ENCODE data around the gene TM4SF5. TPM values are rescaled to one million over a fixed set of nuclear protein-coding genes. Genes with fewer than 3 reads are reported as not detected.

TM4SF5 gene
- total RNA-seq, 1 experiment from 2014 or later: not detected

- TF ChIP-seq, protein P1, sequence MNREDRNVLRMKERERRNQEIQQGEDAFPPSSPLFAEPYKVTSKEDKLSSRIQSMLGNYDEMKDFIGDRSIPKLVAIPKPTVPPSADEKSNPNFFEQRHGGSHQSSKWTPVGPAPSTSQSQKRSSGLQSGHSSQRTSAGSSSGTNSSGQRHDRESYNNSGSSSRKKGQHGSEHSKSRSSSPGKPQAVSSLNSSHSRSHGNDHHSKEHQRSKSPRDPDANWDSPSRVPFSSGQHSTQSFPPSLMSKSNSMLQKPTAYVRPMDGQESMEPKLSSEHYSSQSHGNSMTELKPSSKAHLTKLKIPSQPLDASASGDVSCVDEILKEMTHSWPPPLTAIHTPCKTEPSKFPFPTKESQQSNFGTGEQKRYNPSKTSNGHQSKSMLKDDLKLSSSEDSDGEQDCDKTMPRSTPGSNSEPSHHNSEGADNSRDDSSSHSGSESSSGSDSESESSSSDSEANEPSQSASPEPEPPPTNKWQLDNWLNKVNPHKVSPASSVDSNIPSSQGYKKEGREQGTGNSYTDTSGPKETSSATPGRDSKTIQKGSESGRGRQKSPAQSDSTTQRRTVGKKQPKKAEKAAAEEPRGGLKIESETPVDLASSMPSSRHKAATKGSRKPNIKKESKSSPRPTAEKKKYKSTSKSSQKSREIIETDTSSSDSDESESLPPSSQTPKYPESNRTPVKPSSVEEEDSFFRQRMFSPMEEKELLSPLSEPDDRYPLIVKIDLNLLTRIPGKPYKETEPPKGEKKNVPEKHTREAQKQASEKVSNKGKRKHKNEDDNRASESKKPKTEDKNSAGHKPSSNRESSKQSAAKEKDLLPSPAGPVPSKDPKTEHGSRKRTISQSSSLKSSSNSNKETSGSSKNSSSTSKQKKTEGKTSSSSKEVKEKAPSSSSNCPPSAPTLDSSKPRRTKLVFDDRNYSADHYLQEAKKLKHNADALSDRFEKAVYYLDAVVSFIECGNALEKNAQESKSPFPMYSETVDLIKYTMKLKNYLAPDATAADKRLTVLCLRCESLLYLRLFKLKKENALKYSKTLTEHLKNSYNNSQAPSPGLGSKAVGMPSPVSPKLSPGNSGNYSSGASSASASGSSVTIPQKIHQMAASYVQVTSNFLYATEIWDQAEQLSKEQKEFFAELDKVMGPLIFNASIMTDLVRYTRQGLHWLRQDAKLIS (CRISPR knock-in tag; IDR thresholded peaks at IDR 0.05; ENCODE audit: borderline replicate concordance): no peak
Observed at GRCh38 chr17:4740025-4740351, 31.7 kb upstream of the TM4SF5 start (continued).

DNA sequence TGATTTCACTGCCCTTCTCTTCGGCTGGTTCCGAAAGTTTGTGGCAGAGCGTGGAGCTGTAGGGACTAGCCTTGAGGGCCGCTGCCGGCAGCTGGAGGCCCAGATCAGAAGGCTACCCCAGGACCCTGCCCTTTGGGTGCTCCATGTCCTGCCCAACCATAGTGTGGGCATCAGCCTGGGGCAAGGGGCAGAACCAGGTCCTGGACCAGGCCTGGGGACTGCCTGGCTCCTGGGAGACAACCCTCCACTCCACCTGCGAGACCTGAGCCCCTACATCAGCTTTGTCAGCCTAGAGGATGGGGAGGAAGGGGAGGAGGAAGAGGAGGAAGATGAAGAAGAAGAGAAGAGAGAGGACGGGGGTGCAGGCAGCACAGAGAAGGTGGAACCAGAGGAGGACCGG, 31.1 kb upstream of the TM4SF5 start:
- Mint-ChIP-seq H3K27me3 (ENCODE audit: low read depth) (peaks cover 87% of the 10 kb centered on the region), H3K4me3 (peak overlapping the region; percentile 73), H3K4me1 (peaks cover 19% of the 10 kb centered on the region), H3K36me3 (no peaks in the 10 kb centered on the region), H3K27ac (no peak overlapping the region), H3K9me3 (no peaks in the 10 kb centered on the region)
- TF ChIP-seq TP53 (CRISPR knock-in tag; IDR thresholded peaks at IDR 0.05) (no peak), ZNF671 (CRISPR knock-in tag; IDR thresholded peaks at IDR 0.05) (no peak), SP1 (CRISPR knock-in tag; conservative IDR thresholded peaks at IDR 0.05) (no peak), ZNF396 (CRISPR knock-in tag; IDR thresholded peaks at IDR 0.05; ENCODE audit: borderline replicate concordance) (no peak), SMAD4 (CRISPR knock-in tag; IDR thresholded peaks at IDR 0.05) (no peak), CDX4 (CRISPR knock-in tag; IDR thresholded peaks at IDR 0.05; ENCODE audit: borderline replicate concordance) (no peak), FOXP1 (CRISPR knock-in tag; IDR thresholded peaks at IDR 0.05; ENCODE audit: borderline replicate concordance) (no peak), ZNF317 (CRISPR knock-in tag; IDR thresholded peaks at IDR 0.05; ENCODE audit: borderline replicate concordance, low read depth) (no peak), TEAD4 (CRISPR knock-in tag; IDR thresholded peaks at IDR 0.05) (no peak), E2F1 (CRISPR knock-in tag; IDR thresholded peaks at IDR 0.05) (no peak), RORB (CRISPR knock-in tag; IDR thresholded peaks at IDR 0.05) (no peak), NR3C1 (CRISPR knock-in tag; conservative IDR thresholded peaks at IDR 0.05; ENCODE audit: low read depth) (no peak), ZNF232 (CRISPR knock-in tag; IDR thresholded peaks at IDR 0.05) (no peak)
- TF ChIP-seq, protein P2, sequence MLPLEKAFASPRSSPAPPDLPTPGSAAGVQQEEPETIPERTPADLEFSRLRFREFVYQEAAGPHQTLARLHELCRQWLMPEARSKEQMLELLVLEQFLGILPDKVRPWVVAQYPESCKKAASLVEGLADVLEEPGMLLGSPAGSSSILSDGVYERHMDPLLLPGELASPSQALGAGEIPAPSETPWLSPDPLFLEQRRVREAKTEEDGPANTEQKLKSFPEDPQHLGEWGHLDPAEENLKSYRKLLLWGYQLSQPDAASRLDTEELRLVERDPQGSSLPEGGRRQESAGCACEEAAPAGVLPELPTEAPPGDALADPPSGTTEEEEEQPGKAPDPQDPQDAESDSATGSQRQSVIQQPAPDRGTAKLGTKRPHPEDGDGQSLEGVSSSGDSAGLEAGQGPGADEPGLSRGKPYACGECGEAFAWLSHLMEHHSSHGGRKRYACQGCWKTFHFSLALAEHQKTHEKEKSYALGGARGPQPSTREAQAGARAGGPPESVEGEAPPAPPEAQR (CRISPR knock-in tag; IDR thresholded peaks at IDR 0.05): no peak
- TF ChIP-seq, protein P1 (CRISPR knock-in tag; IDR thresholded peaks at IDR 0.05; ENCODE audit: borderline replicate concordance): no peak
- TF ChIP-seq, protein P3, sequence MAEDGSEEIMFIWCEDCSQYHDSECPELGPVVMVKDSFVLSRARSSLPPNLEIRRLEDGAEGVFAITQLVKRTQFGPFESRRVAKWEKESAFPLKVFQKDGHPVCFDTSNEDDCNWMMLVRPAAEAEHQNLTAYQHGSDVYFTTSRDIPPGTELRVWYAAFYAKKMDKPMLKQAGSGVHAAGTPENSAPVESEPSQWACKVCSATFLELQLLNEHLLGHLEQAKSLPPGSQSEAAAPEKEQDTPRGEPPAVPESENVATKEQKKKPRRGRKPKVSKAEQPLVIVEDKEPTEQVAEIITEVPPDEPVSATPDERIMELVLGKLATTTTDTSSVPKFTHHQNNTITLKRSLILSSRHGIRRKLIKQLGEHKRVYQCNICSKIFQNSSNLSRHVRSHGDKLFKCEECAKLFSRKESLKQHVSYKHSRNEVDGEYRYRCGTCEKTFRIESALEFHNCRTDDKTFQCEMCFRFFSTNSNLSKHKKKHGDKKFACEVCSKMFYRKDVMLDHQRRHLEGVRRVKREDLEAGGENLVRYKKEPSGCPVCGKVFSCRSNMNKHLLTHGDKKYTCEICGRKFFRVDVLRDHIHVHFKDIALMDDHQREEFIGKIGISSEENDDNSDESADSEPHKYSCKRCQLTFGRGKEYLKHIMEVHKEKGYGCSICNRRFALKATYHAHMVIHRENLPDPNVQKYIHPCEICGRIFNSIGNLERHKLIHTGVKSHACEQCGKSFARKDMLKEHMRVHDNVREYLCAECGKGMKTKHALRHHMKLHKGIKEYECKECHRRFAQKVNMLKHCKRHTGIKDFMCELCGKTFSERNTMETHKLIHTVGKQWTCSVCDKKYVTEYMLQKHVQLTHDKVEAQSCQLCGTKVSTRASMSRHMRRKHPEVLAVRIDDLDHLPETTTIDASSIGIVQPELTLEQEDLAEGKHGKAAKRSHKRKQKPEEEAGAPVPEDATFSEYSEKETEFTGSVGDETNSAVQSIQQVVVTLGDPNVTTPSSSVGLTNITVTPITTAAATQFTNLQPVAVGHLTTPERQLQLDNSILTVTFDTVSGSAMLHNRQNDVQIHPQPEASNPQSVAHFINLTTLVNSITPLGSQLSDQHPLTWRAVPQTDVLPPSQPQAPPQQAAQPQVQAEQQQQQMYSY (CRISPR knock-in tag; IDR thresholded peaks at IDR 0.05): no peak
- ATAC-seq (no peak), DNase-seq (ENCODE audit: low spot score) (no peak)
- POLR2A ChIA-PET: no interaction called here
- CTCF ChIA-PET: interaction anchor here (1.3 kb wide), 1 partner anchor 9 kb away, joined by 5 read pairs; the partner anchor contains the start of gene MED11

All from WTC11 (cell line).